NCI-H82 treated with DMSO at 0.1 percent for 48 hours (cell line): Measurements from ENCODE around the gene CEP295NL.
A peak's percentile ranks its signal among the peaks of the same experiment; 100 is the strongest.
"Not testable (repeated sequence)": the region's sequence is repeated elsewhere in the genome, so short reads cannot be mapped to it uniquely, and the experiment has no call there.

Experiments used
- DNase-seq: peaks from one replicate; lab custom pipeline; 2025; ENCODE audit not compliant: unreplicated experiment; lab: John Stamatoyannopoulos, UW

The CEP295NL gene

DNA sequence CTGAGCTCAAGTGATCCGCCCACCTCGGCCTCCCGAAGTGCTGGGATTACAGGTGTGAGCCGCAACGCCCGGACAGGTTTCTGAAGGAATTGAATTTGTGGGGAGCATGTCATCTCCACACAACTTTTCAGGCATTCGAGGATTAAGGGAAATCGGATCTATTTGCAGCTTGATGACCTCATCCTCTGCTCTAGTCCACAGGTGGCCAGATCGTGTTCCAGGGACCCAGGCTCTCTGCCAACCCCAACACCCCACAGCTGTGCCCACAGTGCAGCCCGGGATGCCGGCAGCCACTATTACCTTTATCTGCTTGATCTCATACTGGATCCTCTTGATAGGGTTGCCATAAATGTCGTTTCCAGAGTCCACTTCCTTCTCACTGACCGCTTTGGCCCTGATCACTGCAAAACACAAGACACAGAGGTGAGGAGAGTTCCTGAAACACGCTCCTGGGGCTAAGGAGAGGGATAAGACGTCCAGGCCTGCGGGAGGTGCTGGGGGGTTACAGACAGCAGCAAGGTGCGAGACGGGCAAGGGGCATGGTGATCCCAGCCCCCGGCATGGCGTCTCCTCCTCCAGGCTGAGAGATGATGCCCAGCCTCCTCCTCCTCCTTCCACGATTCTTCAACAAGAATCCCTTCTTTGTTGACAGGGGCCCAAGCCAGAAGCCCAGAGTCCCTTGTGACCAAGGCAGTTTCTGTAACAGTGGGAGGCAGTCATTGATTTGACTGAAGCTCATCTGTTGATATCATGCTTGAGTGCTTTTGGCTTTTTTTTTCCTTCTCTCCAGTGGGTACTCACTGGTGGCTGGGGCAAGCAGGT, 29.3 kb downstream of the CEP295NL start:
- no peak for DNase-seq

DNA sequence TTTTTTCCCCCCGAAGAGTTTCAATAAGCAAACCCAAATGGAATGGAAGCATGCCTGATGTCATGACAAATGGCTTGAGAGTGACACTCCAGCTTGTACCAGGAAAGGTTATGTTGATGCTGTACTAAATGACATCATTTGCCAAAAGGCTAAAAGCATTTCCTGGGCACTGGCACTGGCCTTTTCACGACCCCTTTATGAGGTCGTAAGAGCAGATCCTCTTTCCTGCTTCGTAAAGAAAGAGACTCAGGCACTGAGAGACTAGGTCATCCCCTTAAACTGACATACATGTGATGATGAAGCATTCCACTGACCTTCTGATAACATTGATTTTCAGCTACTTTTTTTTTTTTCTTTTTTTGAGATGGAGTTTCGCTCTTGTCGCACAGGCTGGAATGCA, 30.5 kb downstream of the CEP295NL start:
- no peak for DNase-seq

DNA sequence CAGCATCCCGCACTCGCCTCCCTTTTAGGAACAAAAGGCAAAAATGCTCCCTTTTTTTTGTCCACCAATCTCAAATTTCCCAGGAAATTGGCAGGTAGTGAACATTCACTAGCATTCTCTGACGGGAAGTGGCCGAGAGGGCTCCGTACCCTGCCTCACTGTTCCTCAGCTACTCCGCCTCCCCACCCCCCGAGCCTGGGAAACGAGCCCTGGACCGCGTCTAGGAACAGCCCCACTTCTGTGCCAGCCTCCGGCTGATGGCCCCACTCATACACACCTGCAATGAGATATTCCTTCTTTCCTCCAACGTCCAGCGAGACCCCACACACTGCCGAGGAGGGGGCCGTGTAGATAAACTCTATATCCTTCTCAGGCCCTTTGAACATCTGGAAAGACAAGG, 32.4 kb downstream of the CEP295NL start:
- no peak for DNase-seq

DNA sequence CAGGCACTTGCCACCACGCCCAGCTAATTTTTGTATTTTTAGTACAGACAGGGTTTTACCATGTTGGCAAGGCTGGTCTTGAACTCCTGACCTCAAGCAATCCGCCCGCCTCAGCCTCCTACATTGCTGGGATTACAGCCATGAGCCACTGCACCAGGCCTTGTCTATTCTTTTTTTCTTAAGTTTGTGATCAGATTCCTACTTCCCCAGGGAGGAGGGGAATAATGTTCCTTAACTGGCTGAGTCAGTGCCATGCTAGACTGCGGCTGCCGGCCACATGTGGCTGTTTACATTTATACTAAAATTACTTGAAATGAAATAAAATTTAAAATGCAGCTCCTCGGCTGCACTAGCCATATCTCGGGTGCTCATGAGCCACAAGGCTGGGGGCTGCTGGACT, 34.6 kb downstream of the CEP295NL start:
- no peak for DNase-seq

DNA sequence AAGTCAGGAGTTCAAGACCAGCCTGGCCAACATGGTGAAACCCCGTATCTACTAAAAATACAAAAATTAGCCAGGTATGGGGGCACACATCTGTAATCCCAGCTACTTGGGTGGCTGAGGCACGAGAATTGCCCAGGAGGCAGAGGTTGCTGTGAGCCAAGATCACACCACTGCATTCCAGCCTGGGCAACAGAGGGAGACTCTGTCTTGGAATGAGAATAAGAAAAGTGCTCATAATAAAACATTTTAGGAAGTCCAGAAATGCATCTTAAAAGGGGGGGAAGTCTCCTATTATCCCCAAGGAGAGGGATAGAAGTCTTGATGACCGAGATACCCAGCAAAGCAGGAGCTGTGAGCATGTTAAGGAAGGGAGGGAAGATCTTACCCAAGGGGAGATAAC, 36.0 kb downstream of the CEP295NL start:
- not testable (repeated sequence) for DNase-seq

DNA sequence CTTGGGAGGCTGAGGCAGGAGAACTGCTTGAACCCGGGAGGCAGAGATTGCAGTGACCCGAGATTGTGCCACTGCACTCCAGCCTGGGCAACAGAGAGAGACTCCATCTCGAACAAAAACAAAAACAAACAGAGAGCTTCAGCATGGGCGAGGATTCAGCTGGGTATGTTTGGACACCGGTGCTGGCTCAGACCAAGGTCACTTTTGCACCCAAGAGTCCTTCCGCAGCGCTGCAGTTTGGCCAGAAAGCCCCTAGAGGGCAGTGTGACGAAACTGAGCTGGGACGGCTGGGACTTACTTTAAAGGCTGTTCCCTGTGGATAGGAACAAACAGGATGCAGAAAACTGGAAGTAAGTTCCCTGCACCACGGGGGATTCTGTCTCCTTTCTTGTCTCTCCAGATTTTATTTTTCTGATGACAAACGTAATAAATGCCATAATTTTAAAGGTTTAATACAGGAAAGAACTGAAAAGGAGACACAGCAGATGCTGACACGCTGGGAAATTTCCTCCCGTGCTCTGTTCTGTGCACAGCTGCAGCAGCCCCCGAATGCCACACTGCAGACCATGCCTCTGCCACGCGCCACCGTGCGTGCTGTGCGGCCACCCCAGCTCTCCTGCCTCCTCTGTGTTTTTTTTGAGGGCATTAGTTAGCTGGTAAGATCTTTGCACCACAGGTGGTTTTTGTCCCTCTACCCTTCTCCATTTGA, 37.2 kb downstream of the CEP295NL start:
- DNase-seq: peak; percentile 42

DNA sequence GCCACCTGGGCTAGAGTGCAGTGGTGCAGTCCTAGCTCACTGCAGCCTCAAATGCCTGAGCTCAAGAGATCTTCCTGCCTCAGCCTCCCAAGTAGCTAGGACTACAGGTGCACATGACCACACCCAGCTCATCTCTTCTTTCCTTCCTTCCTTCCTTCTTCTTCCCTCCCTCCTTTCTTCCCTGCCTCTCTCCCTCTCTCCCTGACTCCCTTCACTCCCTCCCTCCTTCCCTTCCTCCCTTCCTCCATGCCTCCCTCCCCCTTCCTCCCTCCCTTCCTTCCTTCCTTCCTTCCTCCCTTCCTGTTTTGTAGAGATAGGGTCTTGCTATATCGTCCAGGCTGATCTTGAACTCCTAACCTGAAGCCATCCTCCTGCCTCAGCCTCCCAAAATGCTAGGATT, 38.9 kb downstream of the CEP295NL start:
- DNase-seq: no peak

DNA sequence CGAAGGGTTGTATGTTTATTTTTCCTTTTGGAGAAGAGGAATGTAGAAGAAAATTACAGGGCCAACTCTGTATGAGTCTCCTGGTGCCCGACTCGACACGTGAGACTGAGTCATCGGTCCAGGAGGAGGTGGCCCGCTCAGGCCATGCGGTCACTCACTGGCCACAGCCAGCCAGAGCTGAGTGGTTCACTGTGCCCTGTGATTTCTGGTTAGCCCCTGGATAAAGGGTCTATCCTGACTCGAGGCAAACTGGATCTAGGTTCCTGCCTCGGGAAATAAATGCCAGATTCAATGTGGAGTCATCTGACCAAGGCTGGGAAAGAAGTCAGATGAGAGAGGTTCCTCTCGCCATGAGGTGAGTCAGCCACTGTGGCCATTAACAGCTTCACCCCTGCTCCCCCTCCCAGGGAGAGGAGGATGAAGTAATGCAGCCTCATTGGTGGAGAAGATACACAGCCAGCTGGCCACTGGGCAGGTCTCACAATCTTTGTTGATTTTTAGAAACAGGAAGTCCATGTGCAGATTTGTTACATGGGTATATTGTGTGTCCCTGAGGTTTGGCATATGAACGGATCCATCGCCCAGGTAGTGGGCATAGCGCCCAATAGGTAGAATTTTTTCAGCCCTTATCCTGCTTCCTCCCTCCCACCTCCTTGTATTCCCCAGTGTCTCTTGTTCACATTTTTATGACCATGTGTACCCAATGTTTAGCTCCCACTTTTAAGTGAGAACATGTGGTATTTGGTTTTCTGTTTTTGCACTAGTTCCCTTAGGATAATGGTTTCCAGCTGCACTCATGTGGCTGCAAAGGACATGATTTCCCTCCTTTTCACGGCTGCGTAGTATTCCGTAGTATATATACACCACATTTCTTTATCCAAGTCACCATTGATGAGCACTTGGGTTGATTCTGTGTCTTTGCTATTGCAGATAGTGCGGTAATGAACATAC, 40.7 kb downstream of the CEP295NL start:
- DNase-seq: no peak

DNA sequence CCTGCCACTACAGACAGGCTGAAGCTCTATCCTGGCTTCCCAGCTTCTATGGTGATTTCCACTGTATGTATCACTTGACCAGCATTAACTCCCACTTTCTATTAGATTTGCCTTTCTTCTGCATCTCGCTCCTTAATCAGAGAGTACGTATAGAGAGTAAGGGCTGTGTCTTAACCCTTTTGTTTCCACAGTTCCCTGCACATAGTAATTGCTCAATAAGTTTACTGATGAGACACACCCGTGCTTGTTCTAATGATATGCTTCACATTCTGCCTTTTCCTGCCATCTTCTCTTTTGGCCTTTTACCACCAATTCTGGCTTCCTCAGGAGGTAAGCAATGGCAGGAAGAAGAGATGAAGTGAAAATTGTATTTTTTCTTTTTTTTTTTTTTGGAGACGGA, 41.8 kb downstream of the CEP295NL start:
- DNase-seq: no peak

DNA sequence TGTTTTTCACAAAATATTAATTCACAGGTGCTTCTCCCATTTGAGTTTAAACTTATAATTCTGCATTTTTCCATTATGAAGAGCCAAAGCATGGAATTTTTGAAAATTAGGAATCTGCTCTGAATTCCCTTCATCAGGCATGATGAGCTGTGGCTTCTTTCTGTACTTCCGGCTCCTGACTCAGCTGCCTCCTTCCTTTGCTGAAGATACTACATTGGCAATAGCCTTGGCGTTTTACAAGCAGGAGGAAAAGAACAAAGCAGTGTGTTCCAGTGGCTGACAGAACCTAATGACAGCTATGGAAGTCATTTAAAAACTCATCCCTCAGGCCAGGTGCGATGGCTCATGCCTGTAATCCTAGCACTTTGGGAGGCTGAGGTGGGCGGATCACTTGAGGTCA, 44.0 kb downstream of the CEP295NL start:
- DNase-seq: no peak

DNA sequence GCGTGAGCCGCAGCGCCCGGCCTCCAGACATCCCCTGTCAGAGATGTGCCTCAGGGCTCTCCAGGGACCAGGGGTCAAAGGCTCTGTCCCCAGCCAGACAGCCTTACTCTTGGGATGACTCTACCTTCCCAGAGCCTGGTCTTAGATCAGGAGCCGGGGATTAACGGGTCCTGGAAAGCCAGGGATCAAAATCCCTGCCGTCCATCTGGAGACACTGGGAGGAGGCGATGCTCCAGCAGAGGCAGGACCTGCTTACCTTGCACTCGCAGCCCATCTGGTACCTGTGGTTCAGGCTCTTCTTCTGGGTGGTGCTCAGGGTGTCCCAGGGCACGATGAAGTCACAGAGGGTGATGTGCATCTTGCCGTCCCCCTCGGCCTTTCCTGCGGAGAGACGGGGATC, 45.7 kb downstream of the CEP295NL start:
- DNase-seq: peak; percentile 34

DNA sequence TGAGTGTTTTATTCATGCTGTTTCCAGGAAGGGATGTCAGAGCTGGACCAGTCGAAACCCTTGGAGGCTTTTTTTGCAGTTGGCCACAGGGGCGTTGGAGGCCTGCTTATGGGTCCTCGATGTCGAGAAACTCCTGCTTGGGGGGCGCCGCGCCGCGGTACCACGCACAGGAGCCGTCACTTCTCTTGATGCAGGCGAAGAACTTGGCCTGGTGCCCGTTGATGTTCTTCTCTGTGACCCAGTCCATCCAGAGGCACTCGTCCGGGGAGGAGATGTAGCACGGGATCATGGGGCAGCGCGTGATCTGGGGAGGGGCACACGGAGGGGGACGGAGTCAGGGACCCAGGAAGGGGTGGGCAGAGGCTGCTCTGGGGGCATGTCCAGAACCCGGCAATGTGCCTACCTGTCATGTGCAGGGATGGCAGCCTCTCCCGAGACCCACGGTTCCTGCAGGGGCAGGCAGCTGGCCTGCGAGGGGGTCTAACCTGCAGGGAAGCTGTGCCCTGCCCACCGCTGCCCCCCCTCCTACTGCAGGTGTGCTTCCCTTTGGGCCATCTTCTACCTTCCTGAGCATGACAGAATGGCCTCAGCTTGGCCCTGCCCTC, 47.3 kb downstream of the CEP295NL start:
- no peak for DNase-seq

DNA sequence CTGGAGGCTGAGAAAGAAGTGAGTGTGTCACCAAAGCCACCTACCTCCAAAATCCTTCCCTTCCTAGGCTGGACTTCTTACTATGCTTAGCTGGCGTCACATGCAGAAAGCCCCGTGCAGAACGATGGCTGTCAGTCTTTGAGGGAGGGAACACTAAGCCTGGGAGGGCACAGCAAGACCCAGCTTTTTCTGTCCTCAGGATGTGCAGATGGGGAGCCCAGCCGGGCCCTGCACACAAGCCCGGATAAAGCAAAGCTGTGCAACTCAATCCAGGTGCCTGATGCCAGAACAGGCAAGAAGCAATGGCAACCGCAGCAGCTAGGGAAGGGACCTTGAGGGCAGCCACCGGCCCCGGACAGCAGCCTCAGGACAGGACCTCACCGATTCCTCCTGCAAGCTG, 48.5 kb downstream of the CEP295NL start:
- no peak for DNase-seq

DNA sequence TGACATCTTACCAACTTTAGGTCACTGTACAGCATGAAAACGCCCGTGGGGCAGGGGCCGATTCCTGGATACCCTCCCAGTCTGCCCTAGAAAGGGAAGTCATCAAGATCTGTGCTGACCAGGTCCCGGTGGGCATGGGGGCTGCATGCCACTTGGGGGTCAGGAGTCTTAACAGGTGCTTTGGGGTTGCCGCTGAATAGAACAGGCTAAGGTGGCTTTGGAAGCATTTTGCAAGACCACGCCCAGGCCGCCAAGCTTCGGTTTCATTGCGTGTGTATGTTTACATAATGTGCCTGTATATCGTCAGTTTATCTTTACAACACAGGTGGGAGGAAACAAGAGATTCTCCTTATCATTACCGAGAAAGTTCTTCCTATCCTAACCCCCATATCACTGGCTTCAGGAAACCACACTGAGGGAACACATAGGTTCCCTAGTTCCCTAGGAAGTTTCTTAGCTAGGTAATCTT, 49.0 kb downstream of the CEP295NL start:
- no peak for DNase-seq

DNA sequence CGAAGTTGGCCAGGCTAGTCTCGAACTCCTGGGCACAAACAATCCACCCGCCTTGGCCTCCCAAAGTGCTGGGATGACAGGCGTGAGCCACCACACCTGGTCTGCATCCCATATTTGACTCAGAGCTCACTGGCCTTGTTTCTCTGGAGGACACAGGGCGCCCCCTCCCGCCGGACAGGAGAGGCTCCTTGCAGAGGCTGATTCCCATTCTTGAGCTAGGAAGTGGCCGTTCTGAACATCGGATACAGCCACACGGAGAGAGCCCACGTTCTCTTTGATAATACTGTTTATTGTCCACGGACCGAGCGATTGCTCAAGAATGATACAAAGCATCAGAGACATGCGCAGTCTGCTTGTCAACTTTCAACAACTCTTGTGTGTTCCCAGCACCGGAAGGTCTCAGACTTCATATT, 50.3 kb downstream of the CEP295NL start:
- no peak for DNase-seq

DNA sequence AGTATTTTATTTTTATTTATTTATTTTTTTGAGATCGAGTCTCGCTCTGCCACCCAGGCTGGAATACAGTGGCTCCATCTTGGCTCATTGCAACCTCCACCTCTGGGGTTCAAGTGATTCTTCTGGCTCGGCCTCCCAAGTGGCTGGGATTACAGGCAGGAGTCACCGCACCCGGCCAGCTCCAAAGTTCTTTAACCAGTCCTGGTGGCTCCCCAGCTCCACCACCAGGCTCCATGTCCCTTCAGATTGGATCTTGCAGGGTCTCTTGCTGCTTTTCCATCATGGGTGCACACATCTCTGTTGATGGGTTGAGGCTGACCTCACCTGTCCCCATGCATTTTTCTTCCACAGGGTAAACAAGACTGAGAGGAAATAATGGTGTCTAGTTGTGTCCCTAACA, 54.0 kb downstream of the CEP295NL start:
- no peak for DNase-seq

DNA sequence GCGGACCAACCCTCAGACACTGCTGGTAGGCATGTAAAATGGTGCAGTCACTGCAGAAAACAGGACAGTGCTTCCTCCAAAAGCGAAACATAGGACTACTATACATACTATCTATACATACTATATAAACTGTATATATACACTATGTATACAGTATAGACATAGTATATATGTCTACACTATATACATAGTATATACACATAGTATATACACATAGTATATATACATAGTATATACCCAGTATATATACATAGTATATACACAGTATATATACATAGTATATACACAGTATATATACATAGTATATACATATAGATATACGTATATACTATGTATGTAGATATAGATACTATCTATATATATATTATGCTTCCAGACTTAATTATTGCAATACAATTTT, 55.9 kb downstream of the CEP295NL start:
- DNase-seq: no peak

DNA sequence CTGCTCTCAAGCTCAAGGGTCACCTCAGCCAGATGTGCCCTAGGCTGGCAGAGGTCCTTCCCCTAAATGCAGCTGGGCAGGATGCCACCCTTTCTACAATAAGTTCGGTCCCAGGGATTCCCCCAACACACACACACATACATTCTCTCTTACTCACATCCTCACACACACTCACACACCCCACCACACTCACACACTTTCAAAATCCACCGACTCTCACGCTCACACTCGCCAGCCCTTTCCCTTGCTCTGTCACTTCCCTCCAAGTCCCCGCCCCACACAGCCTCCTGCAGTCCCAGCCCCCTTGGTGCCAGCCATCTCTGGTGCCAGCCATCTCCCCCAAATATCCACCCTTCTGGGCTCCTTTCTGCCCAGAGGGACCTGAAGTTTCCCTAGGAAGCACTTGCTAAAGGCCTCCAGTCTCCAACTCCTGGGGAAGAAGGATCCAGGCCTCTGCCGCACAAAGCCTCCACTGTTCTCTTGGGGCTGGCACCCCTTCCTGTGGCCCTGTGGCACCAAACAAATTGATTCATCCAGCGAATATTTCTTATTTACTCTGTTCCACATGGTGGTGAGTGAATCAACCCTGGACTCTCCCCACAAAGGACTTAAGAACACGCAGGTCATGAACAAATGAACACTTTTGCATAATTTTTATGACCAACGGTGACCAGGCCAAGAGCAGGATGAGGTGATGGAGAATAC, 58.5 kb downstream of the CEP295NL start:
- DNase-seq: no peak

DNA sequence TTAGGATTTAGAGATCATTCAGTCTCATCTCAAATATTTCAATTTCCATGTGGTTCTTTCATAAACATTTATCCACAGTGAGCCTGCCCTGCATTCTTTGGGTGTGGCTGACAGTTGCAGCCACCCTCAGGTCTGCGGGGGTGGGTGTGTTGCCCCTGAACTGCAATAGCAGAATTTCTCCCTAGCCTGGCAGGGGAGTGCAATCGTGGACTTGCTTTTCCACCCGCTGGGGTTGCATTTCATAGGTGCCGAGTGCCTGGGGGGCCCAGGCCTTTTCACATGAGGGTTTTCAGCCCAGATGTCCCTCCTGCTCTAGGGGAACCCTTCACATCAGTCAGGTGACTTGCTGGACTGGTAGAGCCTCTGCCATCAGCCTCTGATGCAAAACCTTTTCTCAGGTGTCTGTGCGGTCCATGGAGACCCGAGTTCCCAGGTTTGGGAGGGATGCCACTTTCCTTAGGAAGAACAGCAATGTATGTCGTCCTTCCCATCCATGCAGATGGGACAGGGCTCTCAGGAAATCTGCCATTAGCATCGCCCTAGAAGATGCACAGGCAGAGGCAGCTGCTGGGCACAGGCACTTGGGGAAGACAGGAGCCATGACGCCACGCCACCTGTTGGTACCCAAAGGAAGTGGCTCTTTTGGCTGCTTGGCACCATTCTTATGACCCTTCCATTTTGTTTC, 60.0 kb downstream of the CEP295NL start:
- DNase-seq: peak; percentile 26
